ENCODE data around the gene LMO7. TPM values are rescaled to one million over a fixed set of nuclear protein-coding genes. Genes with fewer than 3 reads are reported as not detected.

Gene LMO7
- total and polyA plus RNA-seq, 2 donors from 2014 or later: 44.0 to 138 TPM

GRCh38 chr13:75870397-75870903 lies 234.3 kb downstream of the LMO7 start:
- peak in 2 of 5 donors; percentile 36 to 37 for DNase-seq

DNA sequence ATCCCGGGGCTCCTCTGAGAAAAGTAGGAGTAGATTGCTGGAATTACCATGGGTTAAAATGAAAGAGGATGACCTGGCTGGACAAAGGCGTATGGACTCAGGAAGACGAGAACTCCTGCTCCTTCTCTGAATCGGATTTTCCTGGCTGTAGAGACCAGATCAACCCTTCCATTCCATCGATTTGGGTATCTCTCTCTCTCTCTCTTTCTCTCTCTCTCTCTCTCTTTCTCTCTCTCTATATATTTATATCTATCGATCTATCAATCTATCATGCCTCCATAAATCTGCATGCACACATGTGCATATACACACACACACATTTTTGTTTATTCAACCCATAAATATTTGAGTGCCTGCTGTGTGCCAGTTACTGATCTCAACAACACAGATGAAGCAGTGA lies 234.9 kb downstream of the LMO7 start:
- no peaks in the 10 kb centered on the region for H3K36me3 ChIP-seq (ENCODE audit: control insufficient read depth in 2 of 3, insufficient read depth in 3 of 3, low read length in 3 of 3)
- intact Hi-C loops (cut with DNase I): no loop called here
- H3K9me3 ChIP-seq (ENCODE audit: control insufficient read depth in 2 of 3, insufficient read depth in 1 of 3, low read length in 3 of 3): no peaks in the 10 kb centered on the region
- H3K4me3 ChIP-seq (ENCODE audit: low read length in 3 of 3): peak overlapping the region in 1 of 3 donors; percentile 38
- H3K9ac ChIP-seq (ENCODE audit: low read length in 3 of 3): no peak overlapping the region
- FAIRE-seq: no peak
- no peaks in the 10 kb centered on the region for H3K4me1 ChIP-seq (ENCODE audit: control insufficient read depth in 2 of 3, insufficient read depth in 2 of 3, low read depth in 1 of 3, low read length in 3 of 3)
- H3K27me3 ChIP-seq (ENCODE audit: control insufficient read depth, insufficient read depth, low read length): no peaks in the 10 kb centered on the region
- no peak for TF ChIP-seq CTCF (IDR thresholded peaks at IDR 0.05; ENCODE audit: borderline replicate concordance, extremely low read depth, insufficient read depth)
- no peak for DNase-seq
- no peak overlapping the region for H3K27ac ChIP-seq (ENCODE audit: low read depth in 2 of 2, low read length in 2 of 2)

More at GRCh38 chr13:75870397-75870903, 234.3 kb downstream of the LMO7 start:
- Histone ChIP-seq H3K4me1 (ENCODE audit: control insufficient read depth in 2 of 3, insufficient read depth in 2 of 3, low read depth in 1 of 3, low read length in 3 of 3) (no peaks in the 10 kb centered on the region), H3K36me3 (ENCODE audit: control insufficient read depth in 2 of 3, insufficient read depth in 3 of 3, low read length in 3 of 3) (no peaks in the 10 kb centered on the region), H3K9me3 (ENCODE audit: control insufficient read depth in 2 of 3, insufficient read depth in 1 of 3, low read length in 3 of 3) (no peaks in the 10 kb centered on the region), H3K27me3 (ENCODE audit: control insufficient read depth, insufficient read depth, low read length) (no peaks in the 10 kb centered on the region), H3K4me3 (ENCODE audit: low read length in 3 of 3) (peak overlapping the region in 2 of 3 donors; percentile 27 to 38), H3K27ac (ENCODE audit: low read depth in 2 of 2, low read length in 2 of 2) (no peak overlapping the region), H3K9ac (ENCODE audit: low read length in 3 of 3) (no peak overlapping the region)
- intact Hi-C loops (cut with DNase I): no loop called here
- TF ChIP-seq CTCF (IDR thresholded peaks at IDR 0.05; ENCODE audit: borderline replicate concordance, extremely low read depth, insufficient read depth): peak; percentile 62
- FAIRE-seq: no peak

DNA sequence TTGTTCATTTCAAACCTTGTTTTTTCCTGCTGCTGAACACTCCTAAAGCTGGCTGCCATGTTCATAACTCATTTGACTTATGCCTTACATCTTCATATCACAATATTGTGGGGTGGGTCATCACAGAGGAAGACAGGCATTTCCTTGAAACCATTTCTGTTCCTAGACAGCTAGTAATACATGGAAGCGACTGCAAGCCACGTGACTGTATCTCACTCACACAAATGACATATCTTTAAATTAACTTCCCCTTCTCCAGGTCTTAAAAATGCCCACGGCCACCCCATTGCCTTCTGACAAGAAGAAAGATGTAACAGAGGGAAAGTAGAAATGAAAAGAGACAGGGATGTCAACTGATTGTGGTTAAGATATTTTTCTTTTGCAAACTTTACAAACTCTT lies 236.8 kb downstream of the LMO7 start:
- intact Hi-C loops (cut with DNase I): no loop called here
- Histone ChIP-seq H3K9me3 (ENCODE audit: control insufficient read depth in 2 of 3, insufficient read depth in 1 of 3, low read length in 3 of 3) (no peaks in the 10 kb centered on the region), H3K9ac (ENCODE audit: low read length in 3 of 3) (no peak overlapping the region), H3K36me3 (ENCODE audit: control insufficient read depth in 2 of 3, insufficient read depth in 3 of 3, low read length in 3 of 3) (no peaks in the 10 kb centered on the region), H3K4me1 (ENCODE audit: control insufficient read depth in 2 of 3, insufficient read depth in 2 of 3, low read depth in 1 of 3, low read length in 3 of 3) (no peaks in the 10 kb centered on the region), H3K4me3 (ENCODE audit: low read length in 3 of 3) (no peak overlapping the region), H3K27ac (ENCODE audit: low read depth in 2 of 2, low read length in 2 of 2) (no peak overlapping the region), H3K27me3 (ENCODE audit: control insufficient read depth, insufficient read depth, low read length) (no peaks in the 10 kb centered on the region)
- FAIRE-seq (no peak), DNase-seq (no peak)
- no peak for TF ChIP-seq CTCF (IDR thresholded peaks at IDR 0.05; ENCODE audit: borderline replicate concordance, extremely low read depth, insufficient read depth)

- Histone ChIP-seq H3K27me3 (ENCODE audit: control insufficient read depth, insufficient read depth, low read length) (no peaks in the 10 kb centered on the region), H3K27ac (ENCODE audit: low read depth in 2 of 2, low read length in 2 of 2) (no peak overlapping the region), H3K4me3 (ENCODE audit: low read length in 3 of 3) (no peak overlapping the region), H3K36me3 (ENCODE audit: control insufficient read depth in 2 of 3, insufficient read depth in 3 of 3, low read length in 3 of 3) (no peaks in the 10 kb centered on the region), H3K9ac (ENCODE audit: low read length in 3 of 3) (no peak overlapping the region), H3K4me1 (ENCODE audit: control insufficient read depth in 2 of 3, insufficient read depth in 2 of 3, low read depth in 1 of 3, low read length in 3 of 3) (no peaks in the 10 kb centered on the region), H3K9me3 (ENCODE audit: control insufficient read depth in 2 of 3, insufficient read depth in 1 of 3, low read length in 3 of 3) (no peaks in the 10 kb centered on the region)
- intact Hi-C loops (cut with DNase I): no loop called here
- DNase-seq (no peak), FAIRE-seq (no peak)
- no peak for TF ChIP-seq CTCF (IDR thresholded peaks at IDR 0.05; ENCODE audit: borderline replicate concordance, extremely low read depth, insufficient read depth)
Observed at GRCh38 chr13:75873494-75873893, 237.4 kb downstream of the LMO7 start.
